ENCODE measurements around the gene SYNGR2. TPM values are rescaled to one million over a fixed set of nuclear protein-coding genes. Genes with fewer than 3 reads are reported as not detected.

The SYNGR2 gene
- total RNA-seq, 8 experiments from 2014 or later, result 2.6 to 61.6 (median 8.2) TPM

DNA sequence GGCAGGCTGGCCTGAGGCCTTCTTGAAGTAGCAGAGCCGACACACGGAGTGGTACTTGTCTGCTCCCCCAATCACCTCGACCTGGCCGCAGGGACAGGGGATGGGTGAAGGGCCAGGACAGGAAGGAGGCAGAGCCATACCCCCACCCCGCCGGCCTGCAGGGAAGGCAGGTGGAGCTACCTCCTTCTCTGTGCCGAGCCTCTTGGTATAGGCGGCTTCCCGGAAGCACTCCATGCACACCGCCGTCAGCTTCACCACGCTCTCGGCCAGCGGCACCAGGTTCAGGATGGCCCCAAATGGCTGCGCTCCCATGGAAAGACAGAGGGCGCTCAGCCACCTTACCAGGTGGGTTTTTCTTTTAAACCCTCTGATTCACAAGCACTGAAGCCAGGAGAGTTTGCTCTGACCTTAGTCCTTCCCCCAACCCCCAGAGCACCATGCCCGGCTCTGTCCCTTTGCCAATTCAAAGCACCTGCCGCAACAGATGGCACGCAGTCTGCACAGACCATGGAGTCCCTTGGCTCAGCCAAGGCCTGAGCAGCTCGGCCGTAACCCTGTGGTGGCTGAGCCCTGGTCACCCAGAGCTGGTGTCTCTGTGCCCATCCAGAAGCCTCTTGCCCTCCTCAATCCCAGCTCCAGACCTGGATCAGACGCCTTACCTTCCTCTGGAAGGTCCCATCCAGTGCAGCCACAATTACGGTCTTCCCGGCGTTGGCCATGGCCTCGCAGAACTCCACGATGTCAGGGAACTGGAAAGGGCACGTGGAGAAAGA, 6.7 kb downstream of the SYNGR2 start:
- in situ Hi-C loops (cut with MboI; ENCODE audit: low pct_unique_long_range_greater_than_20kb in 2 of 9, low sequenced_read_pairs in 9 of 9, unreplicated experiment in 9 of 9), result no loop called here
- Histone ChIP-seq H3K27ac (no peak overlapping the region), H3K4me1 (replicated peaks in 1 of 2) (peaks cover 2 to 4% of the 10 kb centered on the region in 2 donors), H3K4me3 (no peak overlapping the region)
- 80 to 98% (median 84%) methylated on average over 1 to 16 of the region's 28 CpGs; no CpG with 5 or more reads in 5 of the 10 experiments for WGBS, 10 experiments
- no peak for ATAC-seq (replicated peaks in 6 of 8)

DNA sequence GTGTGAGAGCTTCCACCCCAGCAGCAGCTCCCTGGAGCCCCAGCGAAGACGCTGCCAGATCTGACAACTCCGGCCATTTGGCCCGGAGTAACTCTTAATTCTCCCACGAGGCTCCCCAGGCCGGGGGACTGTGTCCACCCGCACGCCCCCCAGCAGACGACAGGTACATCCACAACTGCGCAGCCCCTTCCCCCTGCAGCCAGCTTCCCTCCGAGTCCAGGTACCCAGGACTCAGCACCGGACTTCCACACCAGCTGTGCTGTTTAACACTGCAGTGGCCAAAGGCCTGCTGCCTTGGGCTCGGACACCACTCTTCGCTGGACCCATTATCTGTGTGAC, 7.2 kb downstream of the SYNGR2 start:
- Histone ChIP-seq H3K4me1 (replicated peaks in 1 of 2) (peaks cover 2 to 4% of the 10 kb centered on the region in 2 donors), H3K27ac (no peak overlapping the region), H3K4me3 (no peak overlapping the region)
- WGBS, 10 experiments, result 90 to 100% (median 100%) methylated on average over 2 to 3 of the region's 14 CpGs; no CpG with 5 or more reads in 7 of the 10 experiments
- in situ Hi-C loops (cut with MboI; ENCODE audit: low pct_unique_long_range_greater_than_20kb in 2 of 9, low sequenced_read_pairs in 9 of 9, unreplicated experiment in 9 of 9), result no loop called here
- no peak for ATAC-seq (replicated peaks in 6 of 8)

DNA sequence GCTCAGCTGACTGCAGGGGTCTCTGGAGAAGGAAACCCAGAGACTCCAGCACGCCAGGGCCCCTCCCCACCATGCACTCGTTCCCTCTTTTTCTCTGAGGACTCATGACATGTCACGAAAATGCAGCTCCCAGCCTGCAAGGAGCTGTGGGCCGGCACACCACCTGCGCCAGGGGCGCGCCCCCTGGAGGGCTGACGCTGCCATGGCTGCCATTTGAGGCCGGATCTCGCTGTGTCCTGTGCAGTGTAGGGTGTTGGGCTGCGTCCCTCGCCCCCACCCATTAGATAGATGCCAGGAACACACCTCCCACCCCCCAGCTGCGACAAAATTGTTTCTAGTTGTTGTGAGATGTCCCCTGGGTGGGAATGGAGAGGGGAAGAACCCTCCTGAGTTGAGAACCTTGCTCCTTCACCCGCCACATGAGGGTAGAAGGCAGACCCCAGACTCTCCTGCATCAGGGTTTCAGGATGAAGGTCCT, 8.2 kb downstream of the SYNGR2 start:
- in situ Hi-C loops (cut with MboI; ENCODE audit: low pct_unique_long_range_greater_than_20kb in 2 of 9, low sequenced_read_pairs in 9 of 9, unreplicated experiment in 9 of 9), result no loop called here
- Histone ChIP-seq H3K4me1 (replicated peaks in 1 of 2) (peaks cover 2 to 4% of the 10 kb centered on the region in 2 donors), H3K27ac (no peak overlapping the region), H3K4me3 (no peak overlapping the region)
- WGBS, 10 experiments, result 0% methylated on average over 1 of the region's 14 CpGs; no CpG with 5 or more reads in 9 of the 10 experiments
- ATAC-seq (replicated peaks in 6 of 8), result peak; percentile 61 to 89 (median 86)

DNA sequence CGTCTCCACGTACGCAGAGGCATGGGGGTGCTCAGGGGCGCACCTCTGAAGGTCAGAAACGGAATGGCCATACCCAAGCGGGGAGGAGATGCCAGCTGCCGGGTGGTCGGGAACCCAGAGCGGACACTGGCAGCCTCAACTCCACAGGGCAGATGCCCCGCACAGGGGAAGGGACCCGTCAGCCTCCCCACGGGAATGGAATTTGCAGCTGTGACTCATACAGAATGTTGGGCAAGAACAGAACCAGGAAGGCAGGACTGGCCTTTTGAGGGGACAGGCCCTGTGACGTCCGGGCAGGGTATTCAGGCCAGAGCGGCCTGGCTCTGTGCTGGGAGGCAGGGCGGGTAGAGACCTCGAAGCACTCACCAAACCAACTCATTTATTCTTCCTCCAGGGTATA, 11.0 kb downstream of the SYNGR2 start:
- peak in 1 of 8 experiments; percentile 9 for ATAC-seq (replicated peaks in 6 of 8)
- no peak overlapping the region for H3K4me3 ChIP-seq
- in situ Hi-C loops (cut with MboI; ENCODE audit: low pct_unique_long_range_greater_than_20kb in 2 of 9, low sequenced_read_pairs in 9 of 9, unreplicated experiment in 9 of 9), result no loop called here
- no peak overlapping the region for H3K27ac ChIP-seq
- H3K4me1 ChIP-seq (replicated peaks in 1 of 2), result peaks cover 0 to 4% of the 10 kb centered on the region in 2 donors
- 50 to 100% (median 98%) methylated on average over 1 to 9 of the region's 17 CpGs; no CpG with 5 or more reads in 2 of the 10 experiments for WGBS, 10 experiments

DNA sequence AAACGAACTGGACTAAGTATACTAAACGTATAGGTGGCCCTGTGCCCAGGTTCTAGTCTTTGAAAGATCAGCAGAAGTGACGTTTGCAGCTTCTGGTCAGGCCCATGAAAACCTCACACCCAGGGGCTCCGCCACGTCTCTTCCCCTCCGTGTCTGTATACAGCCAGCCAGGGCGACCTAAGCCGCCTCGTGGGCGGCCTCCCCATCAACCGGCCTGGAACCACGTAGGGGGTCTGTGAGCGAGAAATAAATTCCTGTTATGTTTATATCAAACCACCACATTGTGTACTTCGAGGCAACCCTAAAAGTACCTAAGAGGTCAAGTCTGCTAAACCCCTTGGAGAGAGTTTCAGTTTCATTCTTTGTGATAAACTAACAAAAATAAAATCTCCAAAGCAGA, 11.7 kb downstream of the SYNGR2 start:
- Histone ChIP-seq H3K4me3 (no peak overlapping the region), H3K4me1 (replicated peaks in 1 of 2) (peaks cover 0 to 4% of the 10 kb centered on the region in 2 donors), H3K27ac (no peak overlapping the region)
- in situ Hi-C loops (cut with MboI; ENCODE audit: low pct_unique_long_range_greater_than_20kb in 2 of 9, low sequenced_read_pairs in 9 of 9, unreplicated experiment in 9 of 9), result no loop called here
- 77 to 100% (median 92%) methylated on average over 1 to 11 of the region's 14 CpGs; no CpG with 5 or more reads in 1 of the 10 experiments for WGBS, 10 experiments
- no peak for ATAC-seq (replicated peaks in 6 of 8)

DNA sequence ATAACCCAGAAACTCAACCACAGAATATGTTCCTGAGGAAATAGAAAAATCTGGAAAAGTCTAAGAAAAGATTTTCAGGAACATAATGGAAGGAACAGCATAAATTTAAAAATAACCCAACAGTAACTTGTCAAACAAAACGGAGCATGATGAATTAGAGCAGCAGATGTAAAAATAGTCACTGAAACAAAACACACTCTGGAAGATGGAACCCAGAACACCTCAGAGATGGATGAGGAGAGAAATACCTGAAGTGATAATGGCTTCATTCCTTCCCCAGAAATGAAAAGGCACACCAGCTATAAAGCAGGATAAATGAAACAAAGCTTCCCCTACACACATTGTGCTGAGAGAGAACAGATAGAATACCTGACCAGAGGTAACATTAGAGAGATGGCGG, 12.1 kb downstream of the SYNGR2 start:
- Histone ChIP-seq H3K4me1 (replicated peaks in 1 of 2) (peaks cover 2 to 4% of the 10 kb centered on the region in 2 donors), H3K4me3 (no peak overlapping the region), H3K27ac (no peak overlapping the region)
- 82 to 100% (median 92%) methylated on average over 1 to 2 of the region's 2 CpGs; no CpG with 5 or more reads in 1 of the 10 experiments for WGBS, 10 experiments
- in situ Hi-C loops (cut with MboI; ENCODE audit: low pct_unique_long_range_greater_than_20kb in 2 of 9, low sequenced_read_pairs in 9 of 9, unreplicated experiment in 9 of 9), result no loop called here
- ATAC-seq (replicated peaks in 6 of 8), result no peak

DNA sequence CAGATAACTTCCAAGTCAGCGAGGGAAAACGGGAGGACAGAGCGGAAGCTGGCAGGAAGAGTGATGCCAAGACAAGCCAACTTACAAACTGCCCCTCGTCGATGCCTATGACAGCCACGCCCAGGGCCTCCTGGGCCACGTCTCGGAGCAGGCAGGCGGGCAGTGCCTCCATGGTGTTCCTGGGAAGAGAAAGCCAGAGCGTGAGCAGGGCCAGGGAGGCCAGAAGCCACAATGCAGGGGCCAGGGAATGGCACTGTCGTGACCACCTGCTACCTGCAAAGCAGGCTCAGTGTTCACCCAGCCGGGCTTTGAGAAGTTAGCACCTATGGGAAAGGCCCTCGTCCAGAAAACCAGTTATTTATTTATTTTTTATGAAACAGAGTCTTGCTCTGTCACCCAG, 14.1 kb downstream of the SYNGR2 start:
- Histone ChIP-seq H3K4me3 (no peak overlapping the region), H3K27ac (no peak overlapping the region), H3K4me1 (replicated peaks in 1 of 2) (peaks cover 0 to 7% of the 10 kb centered on the region in 2 donors)
- in situ Hi-C loops (cut with MboI; ENCODE audit: low pct_unique_long_range_greater_than_20kb in 2 of 9, low sequenced_read_pairs in 9 of 9, unreplicated experiment in 9 of 9), result no loop called here
- ATAC-seq (replicated peaks in 6 of 8), result no peak
- 84 to 100% (median 94%) methylated on average over 2 to 10 of the region's 13 CpGs; no CpG with 5 or more reads in 4 of the 10 experiments for WGBS, 10 experiments

DNA sequence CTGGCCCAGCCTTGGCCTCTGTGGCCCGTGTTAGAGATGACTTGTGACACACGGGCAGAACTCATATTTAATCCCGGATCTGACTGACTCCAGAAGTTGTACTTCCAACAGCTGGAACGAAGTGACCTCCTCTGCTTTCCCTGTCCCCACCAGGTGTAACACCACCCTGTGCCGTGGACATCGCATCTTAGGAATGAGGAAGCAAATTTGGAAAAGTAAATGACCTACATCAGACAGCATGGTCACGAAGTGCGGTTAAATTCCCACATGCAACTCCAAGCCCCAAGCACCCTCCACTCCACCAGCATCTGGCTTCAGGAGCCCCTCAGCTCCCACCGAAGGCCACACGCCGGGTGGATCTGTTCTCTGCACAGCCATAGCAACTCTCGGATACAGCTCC, 15.5 kb downstream of the SYNGR2 start:
- in situ Hi-C loops (cut with MboI; ENCODE audit: low pct_unique_long_range_greater_than_20kb in 2 of 9, low sequenced_read_pairs in 9 of 9, unreplicated experiment in 9 of 9), result no loop called here
- H3K4me3 ChIP-seq, result no peak overlapping the region
- H3K4me1 ChIP-seq (replicated peaks in 1 of 2), result peaks cover 0 to 16% of the 10 kb centered on the region in 2 donors
- ATAC-seq (replicated peaks in 6 of 8), result no peak
- WGBS, 10 experiments, result 57 to 100% (median 95%) methylated on average over 1 to 7 of the region's 12 CpGs; no CpG with 5 or more reads in 3 of the 10 experiments
- H3K27ac ChIP-seq, result no peak overlapping the region

DNA sequence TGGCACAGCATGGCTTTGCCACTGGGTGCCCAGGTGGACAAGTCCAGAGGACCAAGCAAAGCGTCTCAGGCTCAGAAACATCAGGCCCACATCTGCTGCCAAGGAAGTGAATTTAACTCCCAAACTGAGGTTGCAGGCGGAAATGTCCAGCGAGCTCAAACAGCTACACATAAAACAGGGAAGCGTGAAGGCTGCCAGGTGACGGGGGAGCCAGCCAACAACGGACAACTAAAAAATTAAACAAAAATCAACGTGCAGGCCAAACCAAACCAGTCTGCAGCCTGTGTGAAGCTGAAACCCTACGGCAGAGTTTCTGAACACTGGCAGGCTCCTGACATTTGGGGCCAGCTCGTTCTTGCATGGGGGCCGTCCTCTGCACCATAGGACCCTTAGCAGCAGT, 16.0 kb downstream of the SYNGR2 start:
- no peak for ATAC-seq (replicated peaks in 6 of 8)
- 50 to 100% (median 83%) methylated on average over 1 to 8 of the region's 10 CpGs; no CpG with 5 or more reads in 3 of the 10 experiments for WGBS, 10 experiments

DNA sequence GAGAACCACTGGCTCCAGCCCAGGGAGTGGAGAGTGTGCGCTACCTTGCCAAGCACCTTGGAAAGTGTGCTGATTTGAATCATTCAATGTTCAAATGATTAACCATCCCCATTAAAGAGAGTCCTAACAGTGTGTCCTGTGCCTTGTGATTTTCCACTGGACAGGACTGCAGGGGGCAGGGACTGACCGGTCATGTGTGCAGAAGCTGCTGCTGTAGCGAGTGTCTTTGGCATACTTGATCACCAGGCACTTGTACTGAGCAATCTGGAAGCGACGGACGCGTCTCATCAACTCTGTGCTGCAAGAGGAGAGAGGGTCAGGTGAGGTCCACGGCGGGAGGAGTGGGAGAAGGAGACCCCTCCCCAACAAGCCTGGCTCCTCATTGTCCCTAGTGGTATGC, 16.5 kb downstream of the SYNGR2 start:
- Histone ChIP-seq H3K4me1 (replicated peaks in 1 of 2) (peaks cover 0 to 16% of the 10 kb centered on the region in 2 donors), H3K27ac (no peak overlapping the region), H3K4me3 (no peak overlapping the region)
- 80 to 100% (median 88%) methylated on average over 1 to 6 of the region's 9 CpGs; no CpG with 5 or more reads in 3 of the 10 experiments for WGBS, 10 experiments
- no peak for ATAC-seq (replicated peaks in 6 of 8)
- in situ Hi-C loops (cut with MboI; ENCODE audit: low pct_unique_long_range_greater_than_20kb in 2 of 9, low sequenced_read_pairs in 9 of 9, unreplicated experiment in 9 of 9), result no loop called here

More for the DNA sequence above, 16.0 kb downstream of the SYNGR2 start:
- no peak overlapping the region for H3K27ac ChIP-seq
- H3K4me1 ChIP-seq (replicated peaks in 1 of 2), result peaks cover 0 to 16% of the 10 kb centered on the region in 2 donors
- in situ Hi-C loops (cut with MboI; ENCODE audit: low pct_unique_long_range_greater_than_20kb in 2 of 9, low sequenced_read_pairs in 9 of 9, unreplicated experiment in 9 of 9), result no loop called here
- H3K4me3 ChIP-seq, result no peak overlapping the region

DNA sequence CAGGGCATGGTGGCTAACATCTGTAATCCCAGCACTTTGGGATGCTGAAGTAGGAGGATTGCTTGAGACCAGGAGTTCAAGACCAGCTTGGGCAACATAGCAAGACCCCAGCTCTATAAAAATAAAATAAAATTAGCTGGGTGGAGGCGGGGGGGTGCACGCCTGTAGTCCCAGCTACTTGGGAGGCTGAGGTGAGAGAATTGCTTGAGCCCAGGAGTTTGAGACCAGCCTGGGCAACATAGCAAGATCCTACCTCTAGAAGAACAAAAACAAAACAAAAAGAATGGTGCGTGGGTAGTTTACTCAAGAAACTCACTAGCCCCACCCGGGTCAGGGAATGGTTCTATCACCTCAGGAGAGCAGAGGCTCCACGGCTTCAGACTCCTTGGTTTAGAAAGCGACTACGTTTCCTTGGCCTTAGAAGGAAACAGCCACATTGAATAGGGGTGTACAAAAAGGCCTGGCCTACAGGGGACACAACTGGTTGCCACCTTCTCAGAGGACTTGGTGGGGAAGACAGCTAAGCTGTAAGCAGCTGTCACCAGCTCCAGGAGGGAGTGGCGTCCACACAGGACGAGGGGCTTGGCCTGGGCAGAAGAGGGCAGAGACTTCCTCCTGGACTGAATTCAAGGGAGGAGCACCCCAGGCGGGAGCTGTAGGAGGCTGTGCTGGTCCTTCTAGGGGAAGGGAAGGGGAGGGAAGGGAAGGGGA, 17.8 kb downstream of the SYNGR2 start:
- peak in 3 of 8 experiments; percentile 22 to 33 (median 33) for ATAC-seq (replicated peaks in 6 of 8)
- in situ Hi-C loops (cut with MboI; ENCODE audit: low pct_unique_long_range_greater_than_20kb in 2 of 9, low sequenced_read_pairs in 9 of 9, unreplicated experiment in 9 of 9), result no loop called here
- peak overlapping the region in 2 of 5 donors; percentile 43 to 46 for H3K4me3 ChIP-seq
- H3K4me1 ChIP-seq (replicated peaks in 1 of 2), result peaks cover 0 to 16% of the 10 kb centered on the region in 2 donors
- no peak overlapping the region for H3K27ac ChIP-seq
- 0 to 100% (median 63%) methylated on average over 1 to 6 of the region's 10 CpGs; no CpG with 5 or more reads in 2 of the 10 experiments for WGBS, 10 experiments

DNA sequence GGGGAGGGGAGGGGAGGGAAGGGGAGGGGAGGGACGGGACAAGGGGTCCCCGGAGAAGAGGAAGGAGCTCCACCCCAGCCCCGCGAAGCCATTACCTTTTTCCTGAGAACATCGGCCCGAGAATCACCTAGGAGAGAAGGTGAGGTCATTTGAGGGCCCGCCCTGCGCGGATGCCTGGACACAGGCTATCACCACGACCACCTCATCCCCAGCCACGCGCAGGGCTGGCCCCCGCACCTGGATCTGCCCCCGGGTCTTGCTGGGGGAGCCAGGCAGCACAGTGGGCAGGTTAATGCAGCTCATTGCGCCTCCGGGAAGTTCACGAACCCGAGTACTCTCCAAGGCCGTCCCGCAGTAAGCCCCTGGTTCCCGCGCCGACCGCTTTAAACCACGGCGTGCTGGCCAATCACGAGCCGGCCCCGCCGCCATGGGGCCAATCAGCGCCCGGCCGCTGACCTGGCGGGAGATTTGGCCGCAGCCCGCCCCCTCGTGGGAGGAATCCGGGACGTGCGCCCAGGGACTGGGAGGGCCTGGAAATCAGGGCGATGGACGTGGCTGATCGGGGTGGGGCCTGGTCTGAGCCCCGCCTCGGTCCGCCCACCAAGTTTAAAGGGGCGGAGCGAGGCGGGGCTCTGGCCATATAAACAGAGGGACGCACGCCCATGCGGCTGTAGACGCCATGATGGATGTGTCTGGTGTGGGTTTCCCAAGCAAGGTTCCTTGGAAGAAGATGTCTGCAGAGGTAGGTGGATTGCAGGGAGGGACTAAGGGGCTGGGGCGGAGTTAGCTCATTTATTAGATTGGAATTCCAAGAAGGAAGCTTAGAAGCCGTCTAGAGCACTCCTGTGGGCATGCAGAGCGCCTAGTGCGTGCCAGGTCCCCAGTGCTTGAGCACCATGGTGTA, 18.6 kb downstream of the SYNGR2 start, which contains the start of the genes AFMID and TK1:
Gene AFMID, plus strand, starts transcription at position 671 of the 904 bp plus-strand sequence. Its CDS starts 9 bp downstream, at position 680.
Gene TK1, minus strand, starts transcription at position 361 of the 904 bp plus-strand sequence. Its CDS starts 58 bp downstream, at position 303.
- ATAC-seq (replicated peaks in 6 of 8), result peak; percentile 95 to 98 (median 97)
- Histone ChIP-seq H3K4me1 (replicated peaks in 1 of 2) (peaks cover 0 to 16% of the 10 kb centered on the region in 2 donors), H3K27ac (no peak within 1 kb of the TSS), H3K4me3 (peak within 1 kb of the TSS; percentile 24 to 50 (median 43))
- 0 to 60% (median 9%) methylated on average over 1 to 16 of the region's 57 CpGs; no CpG with 5 or more reads in 2 of the 10 experiments for WGBS, 10 experiments
- in situ Hi-C loops (cut with MboI; ENCODE audit: low pct_unique_long_range_greater_than_20kb in 2 of 9, low sequenced_read_pairs in 9 of 9, unreplicated experiment in 9 of 9), result no loop called here
